ENCODE results near the gene SUFU.
"Not testable (repeated sequence)": the region's sequence is repeated elsewhere in the genome, so short reads cannot be mapped to it uniquely, and the experiment has no call there.

Gene SUFU

GRCh38 chr10:102656026-102656425, 152.3 kb downstream of the SUFU start:
- no peak for DNase-seq

DNA sequence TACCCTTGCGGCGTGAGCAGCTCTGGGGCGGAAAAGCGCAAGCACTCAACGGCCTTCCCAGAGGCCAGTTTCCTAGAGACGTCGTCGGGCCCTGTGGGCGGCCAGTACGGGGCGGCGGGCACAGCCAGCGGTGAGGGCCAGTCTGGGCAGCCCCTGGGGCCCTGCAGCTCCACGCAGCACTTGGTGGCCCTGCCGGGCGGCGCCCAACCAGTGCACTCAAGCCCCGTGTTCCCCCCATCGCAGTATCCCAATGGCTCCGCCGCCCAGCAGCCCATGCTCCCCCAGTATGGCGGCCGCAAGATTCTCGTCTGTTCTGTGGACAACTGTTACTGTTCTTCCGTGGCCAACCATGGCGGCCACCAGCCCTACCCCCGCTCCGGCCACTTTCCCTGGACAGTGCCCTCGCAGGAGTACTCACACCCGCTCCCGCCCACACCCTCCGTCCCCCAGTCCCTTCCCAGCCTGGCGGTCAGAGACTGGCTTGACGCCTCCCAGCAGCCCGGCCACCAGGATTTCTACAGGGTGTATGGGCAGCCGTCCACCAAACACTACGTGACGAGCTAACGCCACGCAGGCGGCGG, 153.1 kb downstream of the SUFU start:
- no peak for DNase-seq

- DNase-seq, result no peak
Observed at GRCh38 chr10:102657451-102657850, 153.7 kb downstream of the SUFU start.

- no peak for DNase-seq
Observed at GRCh38 chr10:102657984-102658724, 154.4 kb downstream of the SUFU start.

GRCh38 chr10:102658802-102659201, 155.0 kb downstream of the SUFU start:
- no peak for DNase-seq

- no peak for DNase-seq
Observed at GRCh38 chr10:102660888-102661657, 157.3 kb downstream of the SUFU start.

DNA sequence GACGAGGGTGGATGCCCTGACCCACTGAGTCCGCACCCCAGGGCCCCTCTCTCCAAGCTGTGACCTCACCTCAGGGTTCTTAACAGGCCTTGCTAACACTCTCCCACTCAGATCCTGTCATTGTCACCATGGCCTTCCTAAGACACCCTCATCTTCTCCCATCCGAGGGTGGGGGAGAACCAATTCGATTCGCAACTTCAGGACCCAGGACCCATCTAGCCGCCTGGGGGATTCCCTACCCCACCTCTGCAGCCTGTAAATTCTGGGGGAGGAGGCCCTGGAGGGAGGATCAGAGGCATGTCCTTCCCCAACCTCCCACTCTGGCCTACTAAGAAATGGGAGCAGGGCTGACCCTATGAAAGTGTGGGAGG, 157.9 kb downstream of the SUFU start:
- no peak for DNase-seq

GRCh38 chr10:102665904-102666509, 162.2 kb downstream of the SUFU start:
- DNase-seq, result peak; percentile 69

DNA sequence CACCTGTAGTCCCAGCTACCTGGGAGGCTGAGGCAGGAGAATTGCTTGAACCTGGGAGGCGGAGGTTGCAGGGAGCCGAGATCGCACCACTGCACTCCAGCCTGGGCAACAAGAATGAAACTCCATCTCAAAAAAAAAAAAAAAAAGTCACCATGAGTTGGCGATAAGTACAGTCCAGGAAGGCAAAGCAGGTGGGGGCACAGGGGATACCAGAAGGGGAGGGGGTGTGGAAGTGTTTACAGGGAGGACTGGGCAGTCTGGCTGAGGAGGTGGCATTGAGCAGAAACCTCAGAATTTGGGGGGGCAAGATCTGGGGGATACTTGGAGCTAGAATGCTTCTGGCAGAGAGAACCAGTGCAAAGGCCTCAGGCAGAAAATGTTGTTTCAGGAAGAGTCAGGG, 163.6 kb downstream of the SUFU start:
- DNase-seq, result not testable (repeated sequence)

GRCh38 chr10:102668326-102669107, 164.7 kb downstream of the SUFU start:
- no peak for DNase-seq

DNA sequence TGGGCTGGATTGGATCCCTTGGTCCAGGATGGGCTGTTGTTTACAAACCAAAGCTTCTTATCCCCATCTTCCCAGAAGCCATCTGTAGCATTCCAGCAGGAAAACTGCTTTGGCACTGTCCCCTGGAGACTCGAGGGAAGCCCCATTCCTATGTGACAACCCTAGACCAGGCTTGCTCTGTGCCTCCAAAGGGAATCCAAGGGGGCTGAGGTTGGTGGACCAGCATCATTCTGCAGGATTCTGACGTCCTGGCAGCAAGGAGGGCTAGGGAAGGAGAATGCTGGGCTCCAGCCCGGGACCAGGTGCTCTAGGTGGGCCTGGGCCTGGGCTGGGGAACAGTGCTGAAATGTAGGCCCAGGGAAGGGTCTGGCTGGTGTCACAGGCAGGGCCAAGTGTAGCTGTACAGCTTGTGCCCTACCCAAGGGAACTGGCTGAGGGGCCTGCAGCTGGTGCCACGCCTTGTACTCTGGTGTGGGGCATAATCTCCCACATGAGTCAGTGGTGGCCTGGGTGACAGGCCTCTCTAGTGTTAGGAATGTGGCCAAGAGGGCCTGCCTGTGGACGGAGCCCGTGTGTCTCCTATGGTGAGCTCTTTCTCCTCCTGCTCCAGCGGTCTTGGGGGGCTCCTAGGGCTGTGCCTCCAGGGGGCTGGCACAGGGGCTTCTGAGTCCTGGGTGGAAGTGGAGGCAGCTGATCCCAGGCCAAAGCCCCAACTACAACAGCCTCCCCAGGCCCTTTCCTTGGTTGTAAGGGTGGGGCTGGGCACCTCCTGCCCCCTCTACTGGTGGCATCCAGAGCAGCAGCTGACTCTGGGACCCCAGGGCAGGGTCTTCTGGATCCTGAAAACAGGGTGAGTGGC, 165.7 kb downstream of the SUFU start:
- no peak for DNase-seq

- DNase-seq, result no peak
Observed at GRCh38 chr10:102670065-102670670, 166.4 kb downstream of the SUFU start.

DNA sequence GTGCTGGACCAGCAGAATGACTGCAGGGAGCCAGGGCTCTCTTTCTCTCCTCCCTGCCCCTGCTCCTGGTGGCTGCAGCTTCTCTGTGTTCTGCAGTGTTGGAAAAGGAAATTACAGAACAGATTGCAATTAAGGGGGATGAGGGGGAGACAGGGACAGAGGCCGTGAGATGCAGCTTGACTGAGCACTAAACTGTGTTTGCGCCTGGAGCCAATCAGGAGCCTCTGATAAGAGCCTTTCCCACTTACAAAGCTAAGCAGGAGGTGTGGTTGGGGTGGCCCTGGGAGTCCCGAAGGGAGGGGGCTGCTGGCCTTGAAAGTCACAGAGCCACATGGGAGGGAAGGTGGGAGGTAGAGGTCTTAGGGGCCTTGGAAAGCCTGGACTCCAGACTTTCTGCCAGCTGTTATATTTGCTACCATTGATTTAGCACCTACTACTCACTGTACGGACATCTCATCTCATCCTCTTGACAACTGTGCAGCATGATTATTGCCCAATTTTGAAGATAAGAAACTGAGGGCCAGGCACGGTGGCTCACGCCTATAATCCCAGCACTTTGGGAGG, 167.2 kb downstream of the SUFU start:
- no peak for DNase-seq

- DNase-seq, result no peak
Observed at GRCh38 chr10:102673236-102673818, 169.6 kb downstream of the SUFU start.

DNA sequence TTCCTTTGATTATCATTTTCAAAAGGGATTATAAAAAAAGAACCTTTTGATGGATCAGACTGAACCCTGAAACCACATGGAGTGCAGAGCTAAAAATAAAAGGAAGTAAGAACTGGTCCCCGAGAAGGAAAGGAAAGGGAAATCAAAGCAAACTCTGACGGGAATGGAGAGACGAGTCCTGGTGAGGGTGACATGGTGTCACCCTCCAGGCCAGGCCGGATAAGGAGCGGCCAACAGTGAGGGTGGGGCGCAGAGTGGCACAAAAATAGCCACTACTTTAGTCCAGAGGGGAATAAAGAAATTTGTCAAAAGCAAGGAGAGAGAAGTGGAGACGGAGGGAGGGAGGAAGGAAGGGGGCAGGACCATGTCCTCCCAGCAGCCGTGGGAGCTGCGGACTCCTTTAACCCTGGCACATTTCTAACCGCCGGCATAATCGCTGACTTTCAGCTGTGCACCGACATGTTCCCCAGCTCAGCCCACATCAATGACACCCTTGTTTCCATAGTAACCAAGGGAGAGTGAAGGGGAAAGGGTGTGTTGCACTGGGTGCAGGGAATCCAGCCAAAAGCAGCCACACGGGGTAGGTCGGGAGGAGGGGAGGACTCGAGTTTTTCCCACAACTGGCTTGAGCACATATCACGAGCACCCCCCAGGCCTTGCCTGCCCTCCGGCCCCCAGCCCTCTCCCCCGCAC, 170.2 kb downstream of the SUFU start:
- DNase-seq, result peak; percentile 66

- DNase-seq, result no peak
Observed at GRCh38 chr10:102674566-102674965, 170.8 kb downstream of the SUFU start.

DNA sequence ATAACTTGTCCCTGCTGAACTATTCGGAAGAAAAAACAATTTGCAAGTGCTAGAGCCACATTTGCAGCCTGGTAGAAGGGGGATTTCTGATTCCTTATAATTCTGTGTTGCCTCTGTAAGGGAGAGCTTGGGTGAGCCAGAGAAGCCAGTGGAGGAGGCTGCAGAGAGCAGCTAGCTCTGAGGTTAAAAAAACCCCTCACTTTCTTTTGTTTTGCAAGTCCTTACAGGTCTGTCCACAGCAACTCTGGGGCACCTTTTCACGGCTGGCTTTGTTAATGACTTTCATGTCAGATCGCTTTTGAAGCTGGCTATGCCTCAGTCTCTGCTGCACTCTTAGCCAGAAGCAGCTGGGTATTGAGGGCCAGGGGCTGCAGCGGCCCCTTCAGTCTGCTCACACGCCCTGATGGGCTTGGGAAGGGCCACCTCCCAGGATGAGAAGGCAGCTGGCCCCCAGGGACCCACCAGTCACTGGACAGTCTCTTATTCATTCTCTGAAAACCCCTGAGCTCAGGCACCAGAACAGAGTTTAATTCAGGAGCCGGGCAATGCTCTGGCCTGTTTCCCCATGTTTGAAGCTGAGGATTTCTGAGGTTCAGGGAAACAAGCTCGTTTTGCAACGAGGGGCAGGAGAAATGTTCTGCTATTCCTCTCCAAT, 171.4 kb downstream of the SUFU start:
- DNase-seq, result no peak

GRCh38 chr10:102675666-102676533, 172.1 kb downstream of the SUFU start:
- peak; percentile 95 for DNase-seq
